ENCODE data around the gene GINS1.
A peak's percentile ranks its signal among the peaks of the same experiment; 100 is the strongest.
"Not testable (repeated sequence)": the region's sequence is repeated elsewhere in the genome, so short reads cannot be mapped to it uniquely, and the experiment has no call there.

GINS1 gene

DNA sequence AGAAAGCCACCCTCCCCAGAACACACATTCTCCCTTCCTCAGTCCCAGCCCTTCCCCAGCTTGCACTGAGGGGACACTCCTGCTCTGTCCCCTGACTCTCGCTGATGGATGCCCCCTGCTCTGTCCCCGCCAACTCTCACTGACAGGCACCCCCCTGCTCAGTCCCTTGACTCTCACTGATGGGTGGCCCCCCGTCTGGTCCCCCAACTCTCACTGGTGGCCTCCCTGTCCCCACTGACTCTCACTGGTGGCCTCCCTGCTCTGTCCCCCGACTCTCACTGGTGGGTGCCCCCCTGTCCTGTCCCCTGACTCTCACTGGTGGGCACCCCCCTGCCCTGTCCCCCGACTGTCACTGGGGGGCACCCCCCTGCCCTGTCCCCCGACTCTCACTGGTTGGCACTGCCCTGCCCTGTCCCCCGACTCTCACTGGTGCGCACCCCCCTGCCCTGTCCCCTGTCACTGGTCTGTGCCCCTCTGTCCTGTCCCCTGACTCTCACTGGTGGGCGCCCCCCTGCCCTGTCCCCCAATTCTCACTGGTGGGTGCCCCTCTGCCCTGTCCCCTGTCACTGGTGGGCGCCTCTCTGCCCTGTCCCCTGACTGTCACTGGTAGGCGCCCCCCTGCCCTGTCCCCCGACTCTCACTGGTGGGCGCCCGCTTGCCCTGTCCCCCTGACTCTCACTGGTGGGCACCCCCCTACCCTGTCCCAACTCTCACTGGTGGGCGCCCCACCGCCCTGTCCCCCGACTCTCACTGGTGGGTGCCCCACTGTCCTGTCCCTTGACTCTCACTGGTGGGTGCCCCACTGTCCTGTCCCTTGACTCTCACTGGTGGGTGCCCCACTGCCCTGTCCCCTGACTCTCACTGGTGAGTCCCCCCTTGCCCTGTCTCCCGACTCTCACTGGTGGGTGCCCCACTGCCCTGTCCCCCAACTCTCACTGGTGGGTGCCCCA is 60.9 kb downstream of the GINS1 start:
- FAIRE-seq (no peak), DNase-seq (ENCODE audit: insufficient read length) (no peak)
- TF ChIP-seq TAF1 (IDR thresholded peaks at IDR 0.05; ENCODE audit: borderline replicate concordance, low read depth, low read length) (no peak), POLR2AphosphoS5 (IDR thresholded peaks at IDR 0.05; ENCODE audit: low read depth, low read length) (no peak), POLR2A (IDR thresholded peaks at IDR 0.05; ENCODE audit: low read depth, low read length) (no peak)

- TF ChIP-seq POLR2A (IDR thresholded peaks at IDR 0.05; ENCODE audit: low read depth, low read length) (no peak), POLR2AphosphoS5 (IDR thresholded peaks at IDR 0.05; ENCODE audit: low read depth, low read length) (no peak), TAF1 (IDR thresholded peaks at IDR 0.05; ENCODE audit: borderline replicate concordance, low read depth, low read length) (no peak)
- DNase-seq (ENCODE audit: insufficient read length) (no peak), FAIRE-seq (no peak)
Observed at GRCh38 chr20:25469558-25469957, 62.1 kb downstream of the GINS1 start.

DNA sequence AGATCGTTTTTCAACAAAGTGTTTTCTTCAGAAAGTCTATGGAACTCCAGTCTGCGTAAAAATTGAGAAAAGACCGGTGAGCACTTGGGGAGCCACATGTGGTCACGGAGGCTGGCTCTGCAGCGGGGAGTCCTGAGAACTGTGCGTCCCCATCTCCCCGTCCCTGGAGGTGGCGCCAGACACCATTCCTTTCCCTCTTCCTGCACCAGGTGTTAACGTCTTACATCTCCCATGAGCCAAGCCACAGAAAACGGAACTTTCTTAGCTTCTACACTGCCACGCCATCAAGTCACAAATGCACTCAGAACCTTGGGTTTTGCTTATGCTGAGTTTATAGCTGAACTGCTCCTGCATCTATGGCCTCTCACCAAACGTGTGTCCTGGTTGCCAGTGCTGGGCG is 62.6 kb downstream of the GINS1 start:
- FAIRE-seq, result no peak
- no peak for TF ChIP-seq POLR2AphosphoS5 (IDR thresholded peaks at IDR 0.05; ENCODE audit: low read depth, low read length)
- TF ChIP-seq POLR2A (IDR thresholded peaks at IDR 0.05; ENCODE audit: low read depth, low read length), result no peak
- TF ChIP-seq TAF1 (IDR thresholded peaks at IDR 0.05; ENCODE audit: borderline replicate concordance, low read depth, low read length), result no peak
- peak; percentile 45 for DNase-seq (ENCODE audit: insufficient read length)

DNA sequence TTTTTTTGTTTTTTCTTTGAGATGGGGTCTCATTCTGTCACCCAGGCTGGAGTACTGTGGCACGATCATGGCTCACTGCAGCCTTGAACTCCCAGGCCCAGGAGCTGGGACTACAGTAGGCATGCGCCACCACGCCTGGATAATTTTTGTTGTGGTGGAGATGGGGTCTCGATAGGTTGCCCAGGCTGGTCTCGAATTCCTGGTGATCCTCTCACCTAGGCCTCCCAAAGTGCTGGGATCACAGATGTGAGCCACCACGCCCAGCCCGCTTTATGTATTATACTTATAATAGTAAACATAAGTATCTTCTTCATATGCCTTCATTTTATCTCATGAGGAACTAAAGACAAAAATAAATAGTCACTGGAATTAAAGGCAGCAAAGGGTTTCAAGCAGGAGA is 63.5 kb downstream of the GINS1 start:
- TF ChIP-seq POLR2A (IDR thresholded peaks at IDR 0.05; ENCODE audit: low read depth, low read length), result no peak
- no peak for TF ChIP-seq TAF1 (IDR thresholded peaks at IDR 0.05; ENCODE audit: borderline replicate concordance, low read depth, low read length)
- TF ChIP-seq POLR2AphosphoS5 (IDR thresholded peaks at IDR 0.05; ENCODE audit: low read depth, low read length), result no peak
- FAIRE-seq (no peak), DNase-seq (ENCODE audit: insufficient read length) (no peak)

GRCh38 chr20:25473297-25473696 is 65.8 kb downstream of the GINS1 start:
- not testable (repeated sequence) for DNase-seq (ENCODE audit: insufficient read length); FAIRE-seq

DNA sequence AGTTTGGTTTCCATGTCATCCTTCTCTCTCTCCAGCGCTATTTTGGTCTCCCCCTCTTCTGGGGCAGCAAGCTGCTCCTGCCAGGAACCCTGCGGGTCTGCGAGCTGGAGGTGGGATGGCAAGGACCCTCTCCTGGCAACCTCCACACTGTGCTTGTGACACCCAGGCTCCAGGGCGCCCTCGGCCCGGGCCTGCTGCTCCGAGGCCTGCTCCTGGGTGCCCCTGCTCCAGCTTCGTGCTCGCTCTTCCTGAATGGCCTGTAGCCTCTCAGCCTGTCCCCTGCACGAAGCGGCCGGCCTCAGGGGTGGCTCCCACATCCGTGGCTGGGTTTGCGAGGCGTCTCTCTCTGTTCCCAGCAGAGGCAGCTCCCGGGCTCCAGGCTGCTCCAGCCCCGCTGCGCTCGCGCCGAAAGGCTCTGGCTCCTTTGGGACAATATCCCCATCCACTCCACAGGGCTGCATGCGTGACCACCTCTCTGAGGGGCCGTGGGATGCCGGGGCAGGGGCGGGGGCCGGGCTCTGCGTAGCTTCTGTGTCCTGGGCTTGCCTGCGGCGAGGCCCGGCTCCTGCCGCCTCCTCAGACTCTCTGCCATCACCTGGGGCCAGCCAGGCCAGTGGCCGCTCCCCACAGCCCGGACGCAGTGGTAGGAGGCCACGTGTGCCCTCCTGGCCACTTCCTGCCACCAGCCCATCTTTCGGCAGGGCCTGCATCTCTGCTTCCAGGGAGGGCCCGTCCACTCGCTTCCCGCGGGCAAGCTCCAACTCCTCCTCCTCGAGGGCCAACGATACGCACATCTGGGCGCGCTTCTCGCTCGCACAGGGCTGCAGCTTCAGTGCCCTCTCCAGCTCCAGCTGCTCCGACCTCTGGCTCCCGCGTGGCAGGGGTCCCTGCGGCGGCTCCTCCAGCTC is 68.9 kb downstream of the GINS1 start:
- FAIRE-seq (no peak), DNase-seq (ENCODE audit: insufficient read length) (no peak)
- TF ChIP-seq POLR2A (IDR thresholded peaks at IDR 0.05; ENCODE audit: low read depth, low read length), result no peak
- no peak for TF ChIP-seq POLR2AphosphoS5 (IDR thresholded peaks at IDR 0.05; ENCODE audit: low read depth, low read length)
- no peak for TF ChIP-seq TAF1 (IDR thresholded peaks at IDR 0.05; ENCODE audit: borderline replicate concordance, low read depth, low read length)

DNA sequence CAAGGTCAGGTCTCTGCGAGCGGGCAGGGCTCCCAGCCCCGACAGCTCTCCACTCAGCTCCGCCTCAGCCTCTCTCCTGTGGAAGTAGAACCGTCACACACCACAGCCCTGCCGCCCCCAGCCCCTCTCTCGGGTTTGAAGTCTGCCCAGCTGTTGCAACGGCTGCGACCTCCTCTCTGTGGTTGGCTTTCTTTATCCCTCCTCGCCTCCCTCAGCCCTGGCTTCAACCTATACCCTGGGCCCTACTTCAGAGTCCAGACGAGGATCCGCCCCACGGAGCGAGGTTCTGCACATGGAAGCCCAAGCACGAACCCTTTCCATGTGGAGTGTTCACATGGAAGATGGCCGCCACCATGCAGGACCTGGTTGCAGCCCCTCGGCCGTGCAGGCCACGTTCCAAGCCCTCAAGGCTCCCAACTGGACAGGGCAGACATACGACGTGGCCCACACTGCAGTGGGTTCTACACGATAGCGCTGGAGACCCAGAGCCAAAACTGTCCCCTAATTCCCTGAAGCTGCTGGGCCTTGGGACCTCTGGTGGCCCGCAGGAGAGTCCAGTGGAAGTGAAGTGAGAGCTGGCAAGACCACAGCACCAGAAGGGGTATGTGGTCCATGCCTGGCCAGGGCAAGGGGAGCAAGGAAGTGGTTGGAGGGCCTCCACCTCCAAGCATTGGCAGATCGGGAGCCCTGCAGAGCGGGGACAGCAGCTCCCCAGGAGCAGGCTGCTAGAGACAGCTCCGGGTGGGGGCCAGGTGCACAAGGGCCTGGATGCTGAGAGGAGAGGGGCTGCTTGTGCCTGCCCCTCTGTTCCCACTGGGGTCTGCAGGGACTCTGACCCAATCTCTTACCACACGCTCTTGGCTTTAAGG is 69.8 kb downstream of the GINS1 start:
- FAIRE-seq (no peak), DNase-seq (ENCODE audit: insufficient read length) (no peak)
- TF ChIP-seq POLR2A (IDR thresholded peaks at IDR 0.05; ENCODE audit: low read depth, low read length), result no peak
- no peak for TF ChIP-seq TAF1 (IDR thresholded peaks at IDR 0.05; ENCODE audit: borderline replicate concordance, low read depth, low read length)
- TF ChIP-seq POLR2AphosphoS5 (IDR thresholded peaks at IDR 0.05; ENCODE audit: low read depth, low read length), result no peak

DNA sequence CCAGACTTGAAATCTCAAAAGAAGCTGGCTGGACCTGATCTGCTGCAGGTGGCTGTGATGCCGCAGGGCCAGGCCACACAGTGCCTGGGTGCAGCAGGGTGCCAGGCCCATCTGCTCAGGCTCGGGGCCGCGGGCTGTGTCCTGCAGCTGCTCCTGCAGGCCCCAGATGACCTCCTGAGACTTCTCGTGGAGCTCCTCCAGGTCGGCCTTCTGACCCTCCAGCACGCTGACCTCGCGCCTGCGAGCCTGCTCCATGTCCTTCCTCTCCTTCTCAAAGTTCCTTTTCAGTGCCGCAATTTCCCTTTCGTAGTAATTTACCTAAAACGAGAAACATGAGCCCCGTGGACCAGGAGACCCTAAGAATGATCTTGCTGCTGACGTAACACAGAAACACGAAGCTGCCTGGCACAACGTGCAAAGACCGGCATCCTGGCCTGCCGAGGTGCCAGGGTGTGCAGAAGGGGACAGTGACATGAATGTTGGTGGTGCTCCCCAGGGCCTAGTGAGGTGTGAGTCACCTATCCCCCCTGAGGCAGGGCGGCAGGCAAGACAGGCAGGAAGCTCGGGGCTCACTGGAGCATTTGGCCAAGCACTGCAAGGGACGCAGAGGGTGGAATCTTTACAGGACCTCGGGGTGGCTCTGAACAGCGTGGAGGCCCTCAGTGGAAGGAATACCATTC is 71.6 kb downstream of the GINS1 start:
- DNase-seq (ENCODE audit: insufficient read length), result no peak
- TF ChIP-seq POLR2AphosphoS5 (IDR thresholded peaks at IDR 0.05; ENCODE audit: low read depth, low read length) (no peak), TAF1 (IDR thresholded peaks at IDR 0.05; ENCODE audit: borderline replicate concordance, low read depth, low read length) (no peak), POLR2A (IDR thresholded peaks at IDR 0.05; ENCODE audit: low read depth, low read length) (no peak)
- FAIRE-seq, result no peak

DNA sequence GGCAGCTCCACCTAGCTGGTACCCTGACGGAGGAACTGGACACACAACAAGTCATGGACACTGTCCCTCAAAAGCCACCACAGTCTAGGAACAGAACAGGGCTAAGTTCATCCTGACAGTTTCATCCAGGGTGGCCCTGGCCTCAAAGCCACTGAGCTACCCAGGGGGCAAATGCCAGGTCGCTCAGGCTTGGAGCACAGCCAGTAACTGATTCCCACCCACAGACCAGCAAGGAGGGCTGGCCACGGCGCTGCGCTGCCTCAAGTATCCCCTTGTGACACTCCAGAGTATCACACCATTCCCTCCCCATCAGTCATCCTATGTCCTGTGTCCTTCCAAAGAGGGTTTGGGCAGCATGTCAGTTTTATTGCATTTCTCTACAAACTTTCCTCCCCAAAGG is 72.2 kb downstream of the GINS1 start:
- FAIRE-seq (no peak), DNase-seq (ENCODE audit: insufficient read length) (no peak)
- TF ChIP-seq POLR2A (IDR thresholded peaks at IDR 0.05; ENCODE audit: low read depth, low read length), result no peak
- no peak for TF ChIP-seq TAF1 (IDR thresholded peaks at IDR 0.05; ENCODE audit: borderline replicate concordance, low read depth, low read length)
- TF ChIP-seq POLR2AphosphoS5 (IDR thresholded peaks at IDR 0.05; ENCODE audit: low read depth, low read length), result no peak

- FAIRE-seq (no peak), DNase-seq (ENCODE audit: insufficient read length) (no peak)
- TF ChIP-seq POLR2A (IDR thresholded peaks at IDR 0.05; ENCODE audit: low read depth, low read length), result no peak
- TF ChIP-seq POLR2AphosphoS5 (IDR thresholded peaks at IDR 0.05; ENCODE audit: low read depth, low read length), result no peak
- TF ChIP-seq TAF1 (IDR thresholded peaks at IDR 0.05; ENCODE audit: borderline replicate concordance, low read depth, low read length), result no peak
Observed at GRCh38 chr20:25480156-25480555, 72.7 kb downstream of the GINS1 start.

Measured in GM12892 (cell line).